DMS153 treated with DMSO at 0.1 percent for 48 hours (cell line): ENCODE results near the gene NFIB.

Experiments used
- DNase-seq: peaks from one replicate; lab custom pipeline; 2025; ENCODE audit not compliant: unreplicated experiment; lab: John Stamatoyannopoulos, UW

NFIB gene

GRCh38 chr9:14218253-14218652 lies 95.7 kb downstream of the NFIB start:
- DNase-seq, result peak; percentile 49

GRCh38 chr9:14216612-14217194 lies 97.2 kb downstream of the NFIB start:
- no peak for DNase-seq

GRCh38 chr9:14215614-14216013 lies 98.3 kb downstream of the NFIB start:
- no peak for DNase-seq

GRCh38 chr9:14214693-14215092 lies 99.2 kb downstream of the NFIB start:
- no peak for DNase-seq

GRCh38 chr9:14214065-14214684 lies 99.8 kb downstream of the NFIB start:
- no peak for DNase-seq

- no peak for DNase-seq
Measured at GRCh38 chr9:14213504-14213903, 100.4 kb downstream of the NFIB start.

GRCh38 chr9:14212697-14213420 lies 101.1 kb downstream of the NFIB start:
- DNase-seq, result no peak

GRCh38 chr9:14212077-14212476 lies 101.9 kb downstream of the NFIB start:
- no peak for DNase-seq

GRCh38 chr9:14211564-14211963 lies 102.4 kb downstream of the NFIB start:
- no peak for DNase-seq

- no peak for DNase-seq
Measured at GRCh38 chr9:14210428-14210827, 103.5 kb downstream of the NFIB start.

- no peak for DNase-seq
Measured at GRCh38 chr9:14209399-14210345, 104.3 kb downstream of the NFIB start.

- DNase-seq, result no peak
Measured at GRCh38 chr9:14207352-14207995, 106.5 kb downstream of the NFIB start.

GRCh38 chr9:14205463-14205862 lies 108.5 kb downstream of the NFIB start:
- no peak for DNase-seq

GRCh38 chr9:14203356-14204056 lies 110.4 kb downstream of the NFIB start:
- no peak for DNase-seq

- DNase-seq, result no peak
Measured at GRCh38 chr9:14198841-14199455, 115.0 kb downstream of the NFIB start.

- no peak for DNase-seq
Measured at GRCh38 chr9:14198047-14198840, 115.7 kb downstream of the NFIB start.

GRCh38 chr9:14197325-14197858 lies 116.5 kb downstream of the NFIB start:
- no peak for DNase-seq

GRCh38 chr9:14193328-14193990 lies 120.5 kb downstream of the NFIB start:
- DNase-seq, result no peak
